Mucosa of gallbladder (tissue), 1 donor: ENCODE data around the gene PLEKHM3. TPM values are rescaled to one million over a fixed set of nuclear protein-coding genes. Genes with fewer than 3 reads are reported as not detected.
"Not testable (repeated sequence)": the region's sequence is repeated elsewhere in the genome, so short reads cannot be mapped to it uniquely, and the experiment has no call there.

Experiments
- DNase-seq: peaks from one replicate; pipeline ENCODE4 v3.0.0-alpha.2; 2020; ENCODE audit warnings: low spot score
- total RNA-seq: library from RNA; stranded (reverse); gene quantifications from one replicate; pipeline ENCODE4 v1.2.1, GENCODE V29; 2021
- donor health status: DM: no; HTN: no; CAD: no.

Gene PLEKHM3
- total RNA-seq, 1 donor from 2014 or later = 10.4 TPM

- peak; percentile 15 for DNase-seq
These were observed 99.0 kb downstream of the PLEKHM3 start for GRCh38 chr2:207926133-207926988.

- DNase-seq = no peak
These were observed 99.7 kb downstream of the PLEKHM3 start for GRCh38 chr2:207925601-207926000.

- no peak for DNase-seq
These were observed 103.7 kb downstream of the PLEKHM3 start for GRCh38 chr2:207921606-207922005.

- no peak for DNase-seq
These were observed 104.6 kb downstream of the PLEKHM3 start for GRCh38 chr2:207920721-207921120.

- no peak for DNase-seq
These were observed 105.0 kb downstream of the PLEKHM3 start for GRCh38 chr2:207920321-207920720.

- no peak for DNase-seq
These were observed 106.0 kb downstream of the PLEKHM3 start for GRCh38 chr2:207919164-207919919.

GRCh38 chr2:207914716-207915115 lies 110.6 kb downstream of the PLEKHM3 start:
- peak; percentile 15 for DNase-seq

GRCh38 chr2:207913772-207914358 lies 111.5 kb downstream of the PLEKHM3 start:
- no peak for DNase-seq

GRCh38 chr2:207911856-207912255 lies 113.5 kb downstream of the PLEKHM3 start:
- DNase-seq = no peak

GRCh38 chr2:207911215-207911614 lies 114.1 kb downstream of the PLEKHM3 start:
- no peak for DNase-seq

- not testable (repeated sequence) for DNase-seq
These were observed 118.8 kb downstream of the PLEKHM3 start for GRCh38 chr2:207906495-207906894.

- DNase-seq = no peak
These were observed 119.8 kb downstream of the PLEKHM3 start for GRCh38 chr2:207905546-207905945.

- DNase-seq = no peak
These were observed 122.1 kb downstream of the PLEKHM3 start for GRCh38 chr2:207903236-207903635.

- no peak for DNase-seq
These were observed 122.5 kb downstream of the PLEKHM3 start for GRCh38 chr2:207902821-207903220.

- DNase-seq = no peak
These were observed 123.5 kb downstream of the PLEKHM3 start for GRCh38 chr2:207901829-207902228.

GRCh38 chr2:207901401-207901800 lies 123.9 kb downstream of the PLEKHM3 start:
- no peak for DNase-seq

- DNase-seq = no peak
These were observed 127.0 kb downstream of the PLEKHM3 start for GRCh38 chr2:207898354-207898695.

GRCh38 chr2:207897541-207898353 lies 127.6 kb downstream of the PLEKHM3 start:
- DNase-seq = no peak

- no peak for DNase-seq
These were observed 128.6 kb downstream of the PLEKHM3 start for GRCh38 chr2:207896525-207897285.

GRCh38 chr2:207895274-207895860 lies 130.0 kb downstream of the PLEKHM3 start:
- no peak for DNase-seq
